GM21737 (cell line): ENCODE results near the gene ANKS3.
A peak's percentile ranks its signal among the peaks of the same experiment; 100 is the strongest.

Source experiments
- ATAC-seq: cut with Tn5 transposase; IDR thresholded peaks from one replicate; pipeline ENCODE4 v1.9.1; 2021; ENCODE audit warnings: mild to moderate bottlenecking, moderate library complexity; ENCODE audit not compliant: unreplicated experiment

ANKS3 gene

GRCh38 chr16:4696905-4697847 is 36.9 kb downstream of the ANKS3 start:
- no peak for ATAC-seq

GRCh38 chr16:4696172-4696904 is 37.7 kb downstream of the ANKS3 start:
- ATAC-seq: no peak

GRCh38 chr16:4695473-4696171 is 38.4 kb downstream of the ANKS3 start:
- no peak for ATAC-seq

- no peak for ATAC-seq
Measured at GRCh38 chr16:4694642-4695451, 39.2 kb downstream of the ANKS3 start.

- ATAC-seq: no peak
Measured at GRCh38 chr16:4693956-4694641, 40.0 kb downstream of the ANKS3 start.

GRCh38 chr16:4693296-4693955 is 40.6 kb downstream of the ANKS3 start, which contains the start of gene NUDT16L1:
Gene NUDT16L1 (plus strand): TSS chr16:4693562. CDS start chr16:4693727, 165 bp downstream.
- peak; percentile 92 for ATAC-seq

- peak; percentile 0 for ATAC-seq
Measured at GRCh38 chr16:4692460-4693295, 41.4 kb downstream of the ANKS3 start.

- ATAC-seq: no peak
Measured at GRCh38 chr16:4691666-4692412, 42.2 kb downstream of the ANKS3 start.

GRCh38 chr16:4690946-4691665 is 43.0 kb downstream of the ANKS3 start:
- ATAC-seq: no peak

- no peak for ATAC-seq
Measured at GRCh38 chr16:4689864-4690704, 44.0 kb downstream of the ANKS3 start.

- no peak for ATAC-seq
Measured at GRCh38 chr16:4689091-4689671, 44.9 kb downstream of the ANKS3 start.

GRCh38 chr16:4688674-4689045 is 45.4 kb downstream of the ANKS3 start:
- ATAC-seq: no peak

GRCh38 chr16:4687946-4688673 is 46.0 kb downstream of the ANKS3 start:
- ATAC-seq: no peak

- ATAC-seq: no peak
Measured at GRCh38 chr16:4687416-4687815, 46.7 kb downstream of the ANKS3 start.
